Measurements from ENCODE around the gene AKAP1.

GRCh38 chr17:57168695-57169094 is 83.6 kb downstream of the AKAP1 start:
- TF ChIP-seq CTCF (conservative IDR thresholded peaks at IDR 0.05) (no peak), EZH2 (IDR thresholded peaks at IDR 0.05; ENCODE audit: low read depth) (no peak)

Data from PC-9 (cell line).